HUDEP-2 (cell line): ENCODE measurements around the gene GFOD2.

Experiments used
- DNase-seq, 76 experiments: peaks; one replicate each; lab custom pipeline; 2025; ENCODE audit not compliant: unreplicated experiment in 76 of 76; lab: John Stamatoyannopoulos, UW

Gene GFOD2

GRCh38 chr16:67673712-67674580 is 45.2 kb downstream of the GFOD2 start:
- peak in 54 of 76 experiments; percentile 7 to 78 (median 45) for DNase-seq

DNA sequence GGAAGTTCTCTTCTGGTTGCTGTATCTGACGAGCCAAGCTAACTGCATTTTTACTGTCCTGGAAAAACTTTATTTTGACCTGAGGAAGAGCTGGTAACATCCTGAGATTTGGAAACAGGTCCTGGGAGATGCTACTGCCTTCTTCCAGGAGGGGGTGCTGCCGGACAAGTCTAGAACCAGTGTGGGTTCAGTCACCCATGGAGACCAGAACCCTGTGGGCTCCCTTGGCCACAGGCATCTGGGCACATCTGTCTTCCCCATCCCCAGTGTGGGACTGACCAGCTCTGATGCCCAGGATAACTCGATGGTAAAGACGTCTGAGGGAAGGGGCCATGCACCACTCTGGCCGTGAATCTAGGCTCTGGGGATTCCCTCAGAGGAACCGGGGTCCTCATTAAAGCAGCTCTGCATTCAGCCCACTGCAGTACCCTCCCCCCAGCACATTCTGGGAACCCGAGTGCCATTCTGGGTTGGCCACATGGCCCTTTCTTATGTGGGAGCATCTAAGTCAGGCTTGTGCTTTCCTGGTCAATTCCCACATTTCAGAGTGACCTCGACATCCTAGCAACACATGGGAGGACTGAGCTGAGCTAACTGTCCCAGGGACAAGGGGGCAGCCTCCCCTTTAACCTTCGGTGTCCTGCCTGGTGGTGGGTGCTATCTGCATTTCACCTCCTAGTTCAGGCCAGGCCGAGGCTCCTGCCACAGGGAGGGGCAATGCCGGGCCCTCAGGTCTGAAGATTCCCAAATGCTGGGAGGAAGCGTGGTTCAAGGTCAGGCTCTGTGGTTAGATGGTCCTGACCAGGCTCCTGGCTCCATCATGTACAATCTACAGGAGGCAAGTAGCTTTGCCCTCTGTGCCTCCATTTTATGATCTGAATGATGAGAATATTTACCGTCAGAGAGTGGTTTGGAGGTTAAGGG is 46.1 kb downstream of the GFOD2 start:
- peak in 64 of 76 experiments; percentile 3 to 78 (median 52) for DNase-seq

DNA sequence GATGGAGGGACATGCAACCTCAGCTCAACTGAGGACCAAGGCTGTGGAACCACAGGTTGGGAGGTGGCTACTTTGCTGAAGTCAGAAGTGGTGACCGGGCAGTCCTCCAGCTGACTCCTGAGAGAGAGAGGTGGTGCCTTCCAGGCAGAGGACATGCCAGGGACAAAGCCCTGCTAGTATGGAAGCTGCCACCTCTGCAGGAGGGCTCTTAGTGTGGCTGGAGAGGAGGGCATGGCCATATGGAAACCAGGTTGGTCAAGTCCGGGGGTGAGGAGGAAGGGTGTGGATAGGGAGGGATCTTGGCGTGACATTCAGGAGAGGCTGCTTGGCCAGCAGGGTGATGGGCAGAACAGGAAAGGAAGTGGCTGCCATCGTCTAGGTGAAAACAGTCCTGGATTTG is 46.8 kb downstream of the GFOD2 start:
- DNase-seq = no peak

DNA sequence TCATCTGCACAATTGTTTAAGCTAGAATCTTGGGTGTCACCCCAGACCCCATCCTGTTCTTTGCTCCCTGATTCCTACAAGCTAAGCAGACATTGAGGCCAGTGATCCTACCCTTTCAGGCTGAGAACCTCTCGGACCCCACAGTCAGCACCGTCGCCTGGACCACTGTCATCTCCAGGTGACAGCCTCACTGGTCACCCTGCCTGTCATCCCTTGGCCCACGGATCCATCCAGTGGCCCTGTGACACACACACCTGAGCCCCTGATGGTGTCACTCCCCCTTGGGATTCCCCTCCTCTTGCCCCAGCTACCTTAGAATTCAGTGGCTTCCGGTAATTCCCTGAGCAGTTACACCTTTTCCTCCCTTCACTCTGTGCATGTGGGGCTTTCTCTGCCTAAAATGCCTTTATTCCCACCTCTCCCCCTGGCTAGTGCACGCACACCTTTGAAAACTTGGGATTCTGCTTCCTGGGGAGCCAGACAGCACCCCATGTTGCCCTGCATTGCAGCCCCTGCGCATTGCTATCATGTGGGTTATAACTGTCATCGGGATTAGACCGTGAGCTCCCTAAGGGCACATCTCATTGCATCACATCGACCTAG is 49.5 kb downstream of the GFOD2 start:
- DNase-seq = no peak

GRCh38 chr16:67668495-67669157 is 50.5 kb downstream of the GFOD2 start:
- peak in 11 of 76 experiments; percentile 6 to 24 (median 15) for DNase-seq

- DNase-seq = peak in 75 of 76 experiments; percentile 25 to 96 (median 89)
Observed at GRCh38 chr16:67667817-67668494, 51.2 kb downstream of the GFOD2 start.

DNA sequence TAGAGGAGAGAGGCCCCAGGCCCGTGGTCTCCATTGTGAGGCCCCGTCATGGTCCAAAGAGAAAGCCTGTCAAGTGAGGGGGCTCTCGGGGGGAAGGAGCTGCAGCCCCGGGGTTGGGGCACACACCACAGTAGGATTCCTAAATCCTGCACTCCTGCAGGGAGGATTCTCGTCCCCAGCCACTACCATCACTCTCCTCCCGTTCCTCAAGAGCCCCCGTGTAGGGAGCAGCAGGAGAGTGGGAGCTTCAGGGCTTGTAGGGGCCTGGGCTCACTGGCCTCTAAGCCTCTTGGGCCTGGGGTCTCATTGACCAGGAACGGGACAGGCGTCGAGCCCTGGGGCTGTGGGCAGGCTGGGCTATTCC is 51.7 kb downstream of the GFOD2 start:
- no peak for DNase-seq

DNA sequence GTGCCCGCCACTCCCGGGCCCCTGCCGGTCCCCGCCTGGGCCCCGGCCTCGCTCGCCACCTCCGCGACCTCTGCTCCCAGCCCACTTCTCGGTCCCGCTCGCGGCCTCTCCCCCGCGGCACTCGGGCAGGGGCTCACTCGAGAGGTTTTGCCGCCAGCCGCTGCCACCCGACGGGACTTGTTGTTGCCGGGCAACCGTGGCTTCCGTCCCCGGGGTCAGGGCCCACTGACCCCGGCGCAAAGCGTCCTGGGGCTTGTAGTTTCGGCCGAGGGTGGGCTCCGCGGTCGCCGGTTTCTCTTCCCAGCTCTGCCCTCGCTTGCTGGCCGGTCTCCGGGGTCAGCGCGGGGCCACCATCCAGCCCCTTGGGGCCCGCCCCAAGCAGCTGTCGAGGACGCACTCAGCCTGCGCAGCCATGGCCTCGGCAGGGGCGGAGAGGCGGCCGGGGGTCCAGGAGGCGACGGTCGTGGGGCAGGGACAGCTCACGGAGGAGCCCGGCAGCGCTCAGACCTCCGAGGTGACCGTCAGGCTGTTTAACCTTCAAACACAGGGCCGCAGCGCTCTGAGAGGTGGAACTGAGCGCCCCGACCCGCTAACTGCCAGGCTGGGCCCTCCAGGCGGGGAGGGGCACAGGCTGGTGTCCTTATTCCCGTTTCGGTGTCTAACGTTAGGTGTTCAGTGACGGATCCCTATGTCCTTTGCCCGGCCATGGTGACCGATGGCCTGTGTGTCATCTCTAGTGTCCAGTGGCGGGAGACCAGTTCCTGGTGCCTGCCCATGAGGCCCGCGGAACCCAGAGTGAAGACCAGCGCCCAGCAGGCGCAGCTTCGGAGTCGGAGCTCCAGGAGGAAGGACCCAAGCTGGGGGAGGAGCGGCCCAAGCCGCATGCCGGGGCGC is 52.3 kb downstream of the GFOD2 start, which contains the start of the genes C16orf86 and ENKD1:
TSS of gene C16orf86 (plus strand) at position 256 of the 894 bp plus-strand sequence. CDS start at position 413, 157 bp downstream.
TSS of gene ENKD1 (minus strand) at position 192 of the 894 bp plus-strand sequence. CDS start 308 bp downstream, outside the sequence.
- peak in 72 of 76 experiments; percentile 20 to 84 (median 68) for DNase-seq

DNA sequence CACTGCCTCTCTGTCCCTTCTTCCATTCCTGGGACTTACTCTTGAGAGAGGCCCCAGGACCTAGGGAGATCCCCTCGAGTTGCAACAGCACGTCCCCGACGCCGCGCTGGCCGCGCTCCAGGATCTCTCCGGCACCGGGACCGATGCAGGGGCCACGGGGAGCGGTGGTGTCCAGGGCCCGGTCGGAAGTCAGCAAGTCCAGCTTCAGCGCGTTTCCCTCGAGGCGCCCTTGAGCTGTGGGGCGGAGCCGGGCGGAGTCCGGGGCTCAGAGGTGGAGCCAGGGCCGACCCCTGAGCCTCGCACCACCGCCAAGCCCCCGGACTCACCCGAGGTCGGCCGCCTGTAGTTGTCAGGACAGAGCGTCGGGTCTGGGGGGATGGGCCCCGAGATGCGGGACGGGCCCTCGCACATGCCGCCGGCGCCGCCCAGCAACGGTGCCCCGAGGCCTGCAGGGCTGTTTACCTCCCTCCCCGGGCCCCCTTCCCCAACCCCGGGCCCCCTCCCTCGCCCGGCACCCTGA is 53.0 kb downstream of the GFOD2 start:
- DNase-seq = peak in 17 of 76 experiments; percentile 4 to 51 (median 22)

- DNase-seq = no peak
Observed at GRCh38 chr16:67665598-67665997, 53.5 kb downstream of the GFOD2 start.

- no peak for DNase-seq
Observed at GRCh38 chr16:67664871-67665270, 54.2 kb downstream of the GFOD2 start.

- DNase-seq = no peak
Observed at GRCh38 chr16:67664258-67664657, 54.9 kb downstream of the GFOD2 start.

DNA sequence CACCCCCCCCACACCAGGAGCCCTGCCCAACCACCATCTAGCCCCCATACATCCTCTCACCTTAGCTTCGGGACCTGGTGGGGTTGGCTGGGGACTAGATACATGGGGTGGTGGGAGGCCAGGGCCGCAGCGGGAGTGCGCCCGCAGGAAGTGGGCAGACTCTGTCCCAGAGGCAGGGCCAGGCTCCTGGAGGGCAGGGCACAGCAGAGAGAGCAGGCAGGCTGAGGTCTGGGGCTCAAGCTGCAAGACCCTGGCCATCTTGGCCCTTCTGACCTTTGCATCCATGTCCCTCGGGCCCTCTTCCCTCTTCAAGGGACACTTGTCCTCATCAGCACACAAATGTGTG is 55.3 kb downstream of the GFOD2 start:
- DNase-seq = no peak

DNA sequence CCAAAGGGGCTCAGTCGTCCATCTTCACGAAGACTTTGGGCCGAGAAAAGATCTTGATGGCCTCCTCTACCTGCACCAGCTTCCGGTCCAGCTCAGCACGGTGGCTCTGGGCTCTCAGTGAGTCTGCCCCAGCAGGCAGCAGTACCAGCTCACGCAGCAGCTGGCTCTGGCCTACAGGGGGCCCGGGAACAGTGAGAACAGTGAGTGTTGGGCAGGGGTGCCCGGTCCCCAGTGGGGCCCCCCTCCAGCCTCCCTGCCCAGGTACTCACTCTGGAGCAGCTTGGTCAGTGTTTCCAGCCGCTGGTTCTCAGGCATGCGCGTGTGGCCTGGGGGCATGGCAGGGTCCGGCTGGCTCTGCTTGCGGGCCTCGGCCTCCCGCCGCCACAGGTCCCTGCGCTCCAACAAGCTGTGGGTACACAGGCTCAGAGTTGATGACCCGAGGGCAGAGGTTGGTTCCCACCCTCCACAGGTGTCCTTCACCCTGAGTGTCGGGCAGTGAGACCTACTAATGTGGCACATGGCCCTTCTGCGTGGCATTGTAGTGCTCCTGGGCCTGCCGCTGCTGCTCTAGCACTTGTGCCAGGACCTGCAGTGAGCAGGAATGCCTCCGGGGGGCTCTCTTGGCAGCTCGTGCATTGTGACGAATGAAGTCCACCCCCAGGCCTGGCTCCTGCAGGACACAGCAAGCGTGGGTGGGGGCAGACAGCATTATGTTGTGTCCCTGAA is 55.8 kb downstream of the GFOD2 start:
- peak in 17 of 76 experiments; percentile 6 to 41 (median 19) for DNase-seq

DNA sequence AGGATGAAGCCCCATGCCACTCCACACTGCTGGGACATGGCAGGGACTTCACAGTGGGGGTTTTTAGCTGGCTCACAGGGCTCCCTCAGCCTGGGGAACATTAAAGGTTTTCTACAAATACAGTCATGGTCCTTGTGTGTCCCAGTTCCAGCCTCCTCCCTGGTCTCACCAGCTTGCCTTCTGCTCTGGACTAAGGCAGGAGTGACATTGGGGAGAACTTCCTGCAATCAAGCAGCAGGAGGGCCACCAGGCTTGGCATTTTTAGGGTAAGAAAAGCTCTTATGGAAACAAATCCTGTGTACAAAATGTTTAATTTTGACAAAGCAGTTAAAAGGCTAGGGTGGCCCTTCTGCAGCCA is 56.5 kb downstream of the GFOD2 start:
- DNase-seq = no peak

GRCh38 chr16:67661886-67662652 is 57.0 kb downstream of the GFOD2 start:
- no peak for DNase-seq

GRCh38 chr16:67661101-67661761 is 57.9 kb downstream of the GFOD2 start:
- DNase-seq = no peak
